Measurements from ENCODE around the gene ACOT13. TPM values are rescaled to one million over a fixed set of nuclear protein-coding genes. Genes with fewer than 3 reads are reported as not detected.
"Not testable (repeated sequence)": the region's sequence is repeated elsewhere in the genome, so short reads cannot be mapped to it uniquely, and the experiment has no call there.

Gene ACOT13
- polyA plus RNA-seq, 10 donors, result 14.4 to 20.0 (median 16.5) TPM

- no peak for DNase-seq
Observed at GRCh38 chr6:24659561-24659960, 7.3 kb upstream of the ACOT13 start.

GRCh38 chr6:24660105-24660504, 6.8 kb upstream of the ACOT13 start:
- DNase-seq, result no peak

- not testable (repeated sequence) for DNase-seq
Observed at GRCh38 chr6:24661759-24662158, 5.1 kb upstream of the ACOT13 start.

- DNase-seq, result no peak
Observed at GRCh38 chr6:24662236-24662635, 4.6 kb upstream of the ACOT13 start.

GRCh38 chr6:24663189-24663588, 3.7 kb upstream of the ACOT13 start:
- DNase-seq, result no peak

GRCh38 chr6:24664046-24664987, 2.6 kb upstream of the ACOT13 start:
- DNase-seq, result no peak

GRCh38 chr6:24666097-24666640, 708 bp upstream of the ACOT13 start:
- DNase-seq, result peak in 1 of 3 donors; percentile 22

GRCh38 chr6:24667378-24667803, 514 bp downstream of the ACOT13 start:
- no peak for DNase-seq

- not testable (repeated sequence) for DNase-seq
Observed at GRCh38 chr6:24668066-24668996, 1.5 kb downstream of the ACOT13 start.

GRCh38 chr6:24668997-24669361, 2.1 kb downstream of the ACOT13 start:
- DNase-seq, result no peak

GRCh38 chr6:24670492-24670891, 3.6 kb downstream of the ACOT13 start:
- DNase-seq, result not testable (repeated sequence)

- DNase-seq, result not testable (repeated sequence)
Observed at GRCh38 chr6:24671077-24671476, 4.2 kb downstream of the ACOT13 start.

GRCh38 chr6:24672620-24673182, 5.8 kb downstream of the ACOT13 start:
- DNase-seq, result no peak

GRCh38 chr6:24673625-24674024, 6.7 kb downstream of the ACOT13 start:
- no peak for DNase-seq

- DNase-seq, result not testable (repeated sequence)
Observed at GRCh38 chr6:24678792-24679352, 12.0 kb downstream of the ACOT13 start.

- no peak for DNase-seq
Observed at GRCh38 chr6:24680582-24680981, 13.7 kb downstream of the ACOT13 start.

- no peak for DNase-seq
Observed at GRCh38 chr6:24683297-24684296, 16.7 kb downstream of the ACOT13 start.

GRCh38 chr6:24686408-24686807, 19.5 kb downstream of the ACOT13 start:
- no peak for DNase-seq

- no peak for DNase-seq
Observed at GRCh38 chr6:24686946-24687345, 20.1 kb downstream of the ACOT13 start.

- peak in 2 of 3 donors; percentile 20 to 30 for DNase-seq
Observed at GRCh38 chr6:24689964-24690363, 23.1 kb downstream of the ACOT13 start.

Data from muscle of back (tissue), 11 donors.